DOHH2 (cell line): ENCODE data around the gene CARMIL1.

ENCODE experiments used
- H3F3A ChIP-seq: fragments of 200-600 bp; sonication (generic), shearing (Covaris generic); 2 replicates; pipeline ENCODE4 v1.6.0; 2016; ENCODE audit warnings: antibody characterized with exemption, mild to moderate bottlenecking; ENCODE audit not compliant: control insufficient read depth, insufficient read depth
- H3K27ac ChIP-seq: fragments of 200-600 bp; sonication (generic); 2 replicates; pipeline ENCODE4 v1.5.1; 2014; ENCODE audit warnings: low read depth, mild to moderate bottlenecking, low read length, moderate library complexity
- H3K27me3 ChIP-seq: fragments of 200-600 bp; sonication (generic); 2 replicates; pipeline ENCODE4 v1.6.1; 2014; ENCODE audit warnings: mild to moderate bottlenecking, low read length, mixed read lengths; ENCODE audit not compliant: control insufficient read depth
- H3K36me3 ChIP-seq: fragments of 200-600 bp; sonication (generic); 2 replicates; pipeline ENCODE4 v1.6.1; 2014; ENCODE audit warnings: mild to moderate bottlenecking, low read length, moderate library complexity, mixed read lengths; ENCODE audit not compliant: control insufficient read depth
- H3K4me1 ChIP-seq: fragments of 200-600 bp; sonication (generic); 2 replicates; pipeline ENCODE4 v1.6.1; 2014; ENCODE audit warnings: mild to moderate bottlenecking, low read length, mixed read lengths; ENCODE audit not compliant: control insufficient read depth
- H3K4me2 ChIP-seq: fragments of 200-600 bp; sonication (generic); 2 replicates; pipeline ENCODE4 v1.6.0; 2014; ENCODE audit warnings: mild to moderate bottlenecking, low read length, moderate library complexity
- H3K4me3 ChIP-seq: fragments of 200-600 bp; sonication (generic); 2 replicates; pipeline ENCODE4 v1.5.1; 2014; ENCODE audit warnings: mild to moderate bottlenecking, low read length, mixed read lengths
- H3K79me2 ChIP-seq: fragments of 200-600 bp; sonication (generic); 2 replicates; pipeline ENCODE4 v1.6.1; 2014; ENCODE audit warnings: mild to moderate bottlenecking, low read length, mixed read lengths; ENCODE audit not compliant: control insufficient read depth
- H3K9me2 ChIP-seq: fragments of 200-600 bp; sonication (generic); replicated peaks from 2 replicates; pipeline ENCODE4 v1.6.1; 2014; ENCODE audit warnings: mild to moderate bottlenecking, low read length, mixed read lengths; ENCODE audit not compliant: control insufficient read depth
- H3K9me3 ChIP-seq: fragments of 200-600 bp; sonication (generic); 2 replicates; pipeline ENCODE4 v1.6.1; 2014; ENCODE audit warnings: antibody characterized with exemption, low read length, mixed read lengths; ENCODE audit not compliant: control insufficient read depth, insufficient read depth
- H4K20me1 ChIP-seq: fragments of 200-600 bp; sonication (generic); 2 replicates; pipeline ENCODE4 v1.6.0; 2014; ENCODE audit warnings: low read depth, mild to moderate bottlenecking, antibody characterized with exemption, low read length, moderate library complexity; ENCODE audit not compliant: control insufficient read depth, insufficient read depth
- EZH2phosphoT487 ChIP-seq: fragments of 200-600 bp; sonication (generic); IDR thresholded peaks from 2 replicates; pipeline ENCODE4 v1.6.1; 2017; ENCODE audit warnings: borderline replicate concordance, mild to moderate bottlenecking, antibody characterized with exemption, low read length, moderate library complexity, mixed read lengths
- TF ChIP-seq, protein P1 (sequence below): fragments of 200-600 bp; sonication (generic); IDR thresholded peaks from one replicate; pipeline ENCODE4 v1.5.1; 2014; ENCODE audit warnings: antibody characterized with exemption, mild to moderate bottlenecking, low read depth, low read length; ENCODE audit not compliant: poor library complexity, severe bottlenecking

CARMIL1 gene

DNA sequence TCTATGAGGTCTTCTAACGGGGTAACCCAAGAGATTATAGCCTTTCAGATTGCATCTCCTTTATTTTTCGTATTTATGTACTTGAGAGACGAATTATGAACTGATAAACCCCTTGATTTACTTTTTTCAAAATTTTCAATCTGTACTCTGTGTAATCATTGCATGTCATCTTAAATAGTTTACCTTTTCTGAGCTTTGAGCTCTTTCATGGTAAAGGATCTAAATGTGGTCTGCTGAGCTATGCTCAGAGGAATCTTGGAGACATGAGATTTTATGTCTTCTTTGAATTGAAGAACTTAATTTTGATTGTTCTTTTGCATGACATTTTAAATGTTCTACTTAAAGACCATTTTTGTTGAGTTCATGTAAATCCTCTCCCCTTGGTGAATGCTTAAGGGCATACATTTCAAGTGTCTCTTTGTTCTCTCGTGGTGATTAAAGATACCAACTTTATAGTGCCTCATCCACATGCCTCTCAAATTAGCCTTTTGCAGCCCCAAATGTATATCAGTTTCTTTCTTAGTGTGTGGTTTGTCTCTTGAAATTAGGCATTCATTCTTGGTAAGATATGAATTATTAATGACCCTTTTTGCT is 256.6 kb downstream of the CARMIL1 start:
- Histone ChIP-seq H3K9me2 (no peaks in the 10 kb centered on the region), H3K36me3 (no peaks in the 10 kb centered on the region), H4K20me1 (no peaks in the 10 kb centered on the region), H3K4me2 (no peak overlapping the region), H3F3A (no peaks in the 10 kb centered on the region), H3K4me3 (no peak overlapping the region), H3K4me1 (no peaks in the 10 kb centered on the region), H3K27ac (no peak overlapping the region), H3K27me3 (no peaks in the 10 kb centered on the region), H3K79me2 (no peaks in the 10 kb centered on the region), H3K9me3 (no peaks in the 10 kb centered on the region)
- no peak for TF ChIP-seq EZH2phosphoT487
- TF ChIP-seq, protein P1, sequence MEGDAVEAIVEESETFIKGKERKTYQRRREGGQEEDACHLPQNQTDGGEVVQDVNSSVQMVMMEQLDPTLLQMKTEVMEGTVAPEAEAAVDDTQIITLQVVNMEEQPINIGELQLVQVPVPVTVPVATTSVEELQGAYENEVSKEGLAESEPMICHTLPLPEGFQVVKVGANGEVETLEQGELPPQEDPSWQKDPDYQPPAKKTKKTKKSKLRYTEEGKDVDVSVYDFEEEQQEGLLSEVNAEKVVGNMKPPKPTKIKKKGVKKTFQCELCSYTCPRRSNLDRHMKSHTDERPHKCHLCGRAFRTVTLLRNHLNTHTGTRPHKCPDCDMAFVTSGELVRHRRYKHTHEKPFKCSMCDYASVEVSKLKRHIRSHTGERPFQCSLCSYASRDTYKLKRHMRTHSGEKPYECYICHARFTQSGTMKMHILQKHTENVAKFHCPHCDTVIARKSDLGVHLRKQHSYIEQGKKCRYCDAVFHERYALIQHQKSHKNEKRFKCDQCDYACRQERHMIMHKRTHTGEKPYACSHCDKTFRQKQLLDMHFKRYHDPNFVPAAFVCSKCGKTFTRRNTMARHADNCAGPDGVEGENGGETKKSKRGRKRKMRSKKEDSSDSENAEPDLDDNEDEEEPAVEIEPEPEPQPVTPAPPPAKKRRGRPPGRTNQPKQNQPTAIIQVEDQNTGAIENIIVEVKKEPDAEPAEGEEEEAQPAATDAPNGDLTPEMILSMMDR: no peak

DNA sequence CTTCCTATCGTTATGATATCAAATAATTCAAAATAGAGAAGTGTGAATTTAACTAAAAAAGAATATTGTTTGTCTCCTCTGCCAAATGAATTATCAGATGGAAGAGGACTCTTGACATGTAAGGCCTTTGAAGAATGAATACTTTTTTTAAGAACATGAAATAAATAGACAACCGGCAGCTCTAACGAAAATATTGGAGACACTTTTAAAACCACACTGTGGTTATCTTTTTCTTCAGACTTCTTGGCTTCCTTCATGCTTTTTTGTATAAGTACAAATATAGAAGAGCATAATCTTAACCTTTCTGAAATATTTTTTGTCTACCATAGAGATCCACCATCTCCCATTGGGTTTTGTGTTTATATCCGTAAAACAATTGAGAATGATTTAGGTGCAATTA is 257.6 kb downstream of the CARMIL1 start:
- Histone ChIP-seq H3K79me2 (no peaks in the 10 kb centered on the region), H3K4me1 (no peaks in the 10 kb centered on the region), H3F3A (no peaks in the 10 kb centered on the region), H3K9me3 (no peaks in the 10 kb centered on the region), H3K36me3 (no peaks in the 10 kb centered on the region), H3K27me3 (no peaks in the 10 kb centered on the region), H3K9me2 (no peaks in the 10 kb centered on the region), H3K27ac (no peak overlapping the region), H3K4me2 (no peak overlapping the region), H3K4me3 (no peak overlapping the region), H4K20me1 (no peaks in the 10 kb centered on the region)
- TF ChIP-seq EZH2phosphoT487: no peak
- TF ChIP-seq, protein P1: no peak

- no peaks in the 10 kb centered on the region for H3K27me3 ChIP-seq
- H3F3A ChIP-seq: no peaks in the 10 kb centered on the region
- no peaks in the 10 kb centered on the region for H3K4me1 ChIP-seq
- no peaks in the 10 kb centered on the region for H3K9me3 ChIP-seq
- H4K20me1 ChIP-seq: no peaks in the 10 kb centered on the region
- no peaks in the 10 kb centered on the region for H3K9me2 ChIP-seq
- H3K4me2 ChIP-seq: no peak overlapping the region
- no peaks in the 10 kb centered on the region for H3K79me2 ChIP-seq
- no peak overlapping the region for H3K4me3 ChIP-seq
- TF ChIP-seq, protein P1: no peak
- TF ChIP-seq EZH2phosphoT487: no peak
- H3K27ac ChIP-seq: no peak overlapping the region
- H3K36me3 ChIP-seq: no peaks in the 10 kb centered on the region
These were observed 258.3 kb downstream of the CARMIL1 start for GRCh38 chr6:25537349-25538018.
